HG02610 (cell line): ENCODE results near the gene DNPH1.

Source experiments
- ATAC-seq: cut with Tn5 transposase; IDR thresholded peaks from one replicate; pipeline ENCODE4 v1.9.1; 2021; ENCODE audit warnings: mild to moderate bottlenecking, moderate library complexity; ENCODE audit not compliant: unreplicated experiment

Gene DNPH1

GRCh38 chr6:43264599-43265145, 35.4 kb upstream of the DNPH1 start:
- no peak for ATAC-seq

GRCh38 chr6:43263314-43264178, 34.3 kb upstream of the DNPH1 start:
- peak; percentile 87 for ATAC-seq

GRCh38 chr6:43262780-43263313, 33.6 kb upstream of the DNPH1 start:
- ATAC-seq: no peak

- ATAC-seq: no peak
Observed at GRCh38 chr6:43262000-43262779, 32.9 kb upstream of the DNPH1 start.

GRCh38 chr6:43261198-43261597, 31.9 kb upstream of the DNPH1 start:
- no peak for ATAC-seq

- ATAC-seq: no peak
Observed at GRCh38 chr6:43260791-43261190, 31.5 kb upstream of the DNPH1 start.

GRCh38 chr6:43258807-43259686, 29.8 kb upstream of the DNPH1 start:
- no peak for ATAC-seq

- no peak for ATAC-seq
Observed at GRCh38 chr6:43258180-43258579, 28.9 kb upstream of the DNPH1 start.

GRCh38 chr6:43257367-43258145, 28.3 kb upstream of the DNPH1 start:
- ATAC-seq: no peak

GRCh38 chr6:43256670-43257366, 27.5 kb upstream of the DNPH1 start:
- ATAC-seq: no peak

- ATAC-seq: no peak
Observed at GRCh38 chr6:43255408-43256054, 26.2 kb upstream of the DNPH1 start.

- ATAC-seq: no peak
Observed at GRCh38 chr6:43254846-43255245, 25.6 kb upstream of the DNPH1 start.

GRCh38 chr6:43254138-43254817, 25.0 kb upstream of the DNPH1 start:
- no peak for ATAC-seq

- no peak for ATAC-seq
Observed at GRCh38 chr6:43253401-43253800, 24.1 kb upstream of the DNPH1 start.

GRCh38 chr6:43250992-43251373, 21.7 kb upstream of the DNPH1 start:
- no peak for ATAC-seq

GRCh38 chr6:43248791-43249190, 19.5 kb upstream of the DNPH1 start:
- ATAC-seq: no peak

- ATAC-seq: no peak
Observed at GRCh38 chr6:43248101-43248500, 18.8 kb upstream of the DNPH1 start.
